Left ventricle myocardium inferior (tissue), 1 donor: ENCODE results near the gene OPRM1. TPM values are rescaled to one million over a fixed set of nuclear protein-coding genes. Genes with fewer than 3 reads are reported as not detected.

Source experiments
- DNase-seq: peaks from one replicate; pipeline ENCODE4 v3.0.0-alpha.2; 2020
- H3K27ac ChIP-seq: fragments of 200-600 bp; replicated peaks from 2 replicates; pipeline ENCODE4 v1.8.0; 2021
- H3K27me3 ChIP-seq: fragments of 200-600 bp; 2 replicates; pipeline ENCODE4 v1.8.0; 2021; ENCODE audit warnings: low read depth
- H3K36me3 ChIP-seq: fragments of 200-600 bp; 2 replicates; pipeline ENCODE4 v1.8.0; 2021
- H3K4me1 ChIP-seq: fragments of 200-600 bp; 2 replicates; pipeline ENCODE4 v1.8.0; 2021
- H3K4me3 ChIP-seq: fragments of 200-600 bp; 2 replicates; pipeline ENCODE4 v1.8.0; 2021; ENCODE audit warnings: mild to moderate bottlenecking, moderate library complexity
- H3K9me3 ChIP-seq: fragments of 200-600 bp; replicated peaks from 2 replicates; pipeline ENCODE4 v1.8.0; 2021
- CTCF ChIP-seq: fragments of 200-600 bp; IDR thresholded peaks from 2 replicates; pipeline ENCODE4 v1.8.0; 2021; ENCODE audit warnings: antibody characterized with exemption, mild to moderate bottlenecking, borderline replicate concordance
- intact Hi-C: fragments of 100-400 bp; cut with micrococcal nuclease; formaldehyde crosslinking; loops from one replicate; pipeline ENCODE4 v1.11.0; 2022
- total RNA-seq: library from RNA; stranded (reverse); fragmentation: NEBNext Ultra II Directional; extraction: Animal tissue kit (Norgen Biotek cat#: 25700); gene quantifications from one replicate; pipeline ENCODE4 v1.2.1, GENCODE V29; 2021
- donor health status: DM: no; HTN: yes; CAD: no; lungs with severe emphysema.

OPRM1 gene
- total RNA-seq, 1 donor from 2014 or later: not detected

- no peak for TF ChIP-seq CTCF
- H3K4me3 ChIP-seq: no peak overlapping the region
- no peak for DNase-seq
- intact Hi-C loops: no loop called here
- no peaks in the 10 kb centered on the region for H3K36me3 ChIP-seq
- H3K9me3 ChIP-seq: no peaks in the 10 kb centered on the region
- H3K27ac ChIP-seq: no peak overlapping the region
- peaks cover 19% of the 10 kb centered on the region for H3K4me1 ChIP-seq
- no peaks in the 10 kb centered on the region for H3K27me3 ChIP-seq
These were observed 120.1 kb downstream of the OPRM1 start for GRCh38 chr6:154159126-154159525.

- Histone ChIP-seq H3K27ac (no peak overlapping the region), H3K27me3 (no peaks in the 10 kb centered on the region), H3K36me3 (no peaks in the 10 kb centered on the region), H3K9me3 (peaks cover 4% of the 10 kb centered on the region), H3K4me3 (no peak overlapping the region), H3K4me1 (peaks cover 14% of the 10 kb centered on the region)
- intact Hi-C loops: no loop called here
- no peak for DNase-seq
- TF ChIP-seq CTCF: no peak
These were observed 122.6 kb downstream of the OPRM1 start for GRCh38 chr6:154161689-154162088.

GRCh38 chr6:154164397-154164796 is 125.4 kb downstream of the OPRM1 start:
- no peak for TF ChIP-seq CTCF
- Histone ChIP-seq H3K4me3 (no peak overlapping the region), H3K27me3 (no peaks in the 10 kb centered on the region), H3K36me3 (no peaks in the 10 kb centered on the region), H3K9me3 (peaks cover 4% of the 10 kb centered on the region), H3K27ac (no peak overlapping the region), H3K4me1 (no peaks in the 10 kb centered on the region)
- intact Hi-C loops: no loop called here
- no peak for DNase-seq

- DNase-seq: no peak
- intact Hi-C loops: no loop called here
- H3K36me3 ChIP-seq: no peaks in the 10 kb centered on the region
- H3K27me3 ChIP-seq: no peaks in the 10 kb centered on the region
- peaks cover 4% of the 10 kb centered on the region for H3K9me3 ChIP-seq
- TF ChIP-seq CTCF: no peak
- H3K27ac ChIP-seq: no peak overlapping the region
- H3K4me1 ChIP-seq: no peaks in the 10 kb centered on the region
- no peak overlapping the region for H3K4me3 ChIP-seq
These were observed 126.4 kb downstream of the OPRM1 start for GRCh38 chr6:154165478-154165877.

GRCh38 chr6:154166140-154166539 is 127.1 kb downstream of the OPRM1 start:
- Histone ChIP-seq H3K4me1 (no peaks in the 10 kb centered on the region), H3K27me3 (no peaks in the 10 kb centered on the region), H3K9me3 (peaks cover 4% of the 10 kb centered on the region), H3K36me3 (no peaks in the 10 kb centered on the region), H3K27ac (no peak overlapping the region), H3K4me3 (no peak overlapping the region)
- no peak for DNase-seq
- no peak for TF ChIP-seq CTCF
- intact Hi-C loops: no loop called here

- intact Hi-C loops: no loop called here
- H3K36me3 ChIP-seq: no peaks in the 10 kb centered on the region
- no peak overlapping the region for H3K4me3 ChIP-seq
- no peak for TF ChIP-seq CTCF
- H3K4me1 ChIP-seq: no peaks in the 10 kb centered on the region
- DNase-seq: no peak
- no peak overlapping the region for H3K27ac ChIP-seq
- H3K27me3 ChIP-seq: no peaks in the 10 kb centered on the region
- peaks cover 4% of the 10 kb centered on the region for H3K9me3 ChIP-seq
These were observed 128.1 kb downstream of the OPRM1 start for GRCh38 chr6:154167126-154167525.
